Stomach (tissue), 9 donors: Measurements from ENCODE around the gene CCNG1. TPM values are rescaled to one million over a fixed set of nuclear protein-coding genes. Genes with fewer than 3 reads are reported as not detected.
"Not testable (repeated sequence)": the region's sequence is repeated elsewhere in the genome, so short reads cannot be mapped to it uniquely, and the experiment has no call there.

Experiments
- DNase-seq, 2 donors: peaks; one replicate each; pipeline versions ENCODE4 v3.0.0 to v3.0.0-alpha.2; 2013 to 2019
- H3K27ac ChIP-seq, 5 donors: fragments of 200-600 bp in 4 of 5; sonication (generic) in 4 of 5; one replicate each; pipeline ENCODE4 v1.5.1; 2013 to 2019; ENCODE audit warnings: mild to moderate bottlenecking in 1 of 5, moderate library complexity in 1 of 5
- H3K27me3 ChIP-seq, 3 donors: fragments of 200-600 bp; sonication (generic); one replicate each; pipeline ENCODE4 v1.5.1; 2017 to 2019; ENCODE audit warnings: mixed run types in 1 of 3
- H3K36me3 ChIP-seq, 4 donors: fragments of 200-600 bp; sonication (generic); 1 replicate in 3 of 4; 2 replicates in 1 of 4; pipeline ENCODE4 v1.5.1; 2016 to 2019
- H3K4me1 ChIP-seq, 4 donors: fragments of 200-600 bp; sonication (generic); one replicate each; pipeline ENCODE4 v1.5.1; 2016 to 2019
- H3K4me3 ChIP-seq, 4 donors: fragments of 200-600 bp; sonication (generic) in 3 of 4; one replicate each; pipeline ENCODE4 v1.5.1; 2016 to 2019; ENCODE audit warnings: mild to moderate bottlenecking in 1 of 4
- H3K9me3 ChIP-seq, 4 donors: fragments of 200-600 bp; sonication (generic); one replicate each; pipeline ENCODE4 v1.5.1; 2016 to 2019
- EP300 ChIP-seq: sonication (generic); formaldehyde crosslinking; IDR thresholded peaks from one replicate; pipeline ENCODE4 v1.6.1; 2017; ENCODE audit warnings: antibody characterized with exemption
- POLR2A ChIP-seq, 4 donors: fragments of 450-650 bp; IDR thresholded peaks; one replicate each; pipeline ENCODE4 v1.6.1; 2016; ENCODE audit warnings: antibody characterized with exemption in 4 of 4, control low read depth in 2 of 4, mild to moderate bottlenecking in 1 of 4, moderate library complexity in 1 of 4
- POLR2AphosphoS5 ChIP-seq, 3 donors: sonication (generic); formaldehyde crosslinking; IDR thresholded peaks; one replicate each; pipeline ENCODE4 v1.6.1; 2016; ENCODE audit warnings: antibody characterized with exemption in 3 of 3
- WGBS, 5 donors: extraction: QIAGEN DNeasy Blood & Tissue Kit in 3 of 5; methylation state at CpG; one replicate each; pipeline versions ENCODE4 v1.1.5 to v1.1.7; 2013 to 2018; 5-methylcytosine and 5-hydroxymethylcytosine counted together
- intact Hi-C: fragments of 100-400 bp; cut with DNase I; formaldehyde crosslinking; loops from one replicate; pipeline ENCODE4 v1.15.1; 2023; ENCODE audit warnings: low total_unique reads
- polyA plus RNA-seq, 3 donors: library from polyadenylated mRNA; stranded (reverse); fragments of 200-250 nt; gene quantifications; one replicate each; pipeline ENCODE4 v1.2.3, GENCODE V29; 2013
- total RNA-seq, 5 donors: library from RNA; depleted of rRNA; stranded (reverse); fragments of >200 nt; gene quantifications; one replicate each; pipeline versions ENCODE4 v1.1.0 to v1.2.3, GENCODE V29; 2014 to 2016
- TF ChIP-seq, protein P1 (sequence below), 7 experiments: fragments of 450-650 bp in 4 of 7; fragments of 200-600 bp in 3 of 7; sonication (generic) in 3 of 7; IDR thresholded peaks; one replicate each; pipeline ENCODE4 v1.5.1; 2016 to 2019; ENCODE audit warnings: antibody characterized with exemption in 7 of 7, control low read depth in 2 of 7, mild to moderate bottlenecking in 1 of 7
- donor health status: healthy with polysubstance abuse.
- donor health status: Bipolar disorder and iron deficiency.
- donor health status: healthy.

CCNG1 gene
- total and polyA plus RNA-seq, 8 donors, result 57.1 to 252 (median 127) TPM

DNA sequence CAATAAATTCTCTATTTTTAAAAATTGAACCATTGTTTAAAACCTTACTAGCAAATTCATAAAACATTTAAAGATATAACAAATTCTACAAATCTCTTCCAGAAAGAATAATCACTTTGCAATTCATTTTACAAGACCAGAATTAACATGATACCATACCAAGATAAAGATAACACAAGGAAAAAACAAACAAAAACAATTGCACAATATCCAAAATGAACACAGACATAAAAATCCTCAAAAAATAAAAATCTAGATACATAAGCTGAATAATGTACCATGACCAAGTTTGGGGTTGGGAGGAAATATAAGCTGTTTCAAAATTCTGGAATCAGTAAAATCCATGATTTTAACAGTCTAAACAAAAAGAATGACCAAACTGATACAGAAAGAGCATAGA is 11.1 kb downstream of the CCNG1 start:
- H3K36me3 ChIP-seq, result peaks cover 27 to 91% (median 86%) of the 10 kb centered on the region in 4 donors
- no peaks in the 10 kb centered on the region for H3K4me1 ChIP-seq
- H3K27ac ChIP-seq, result no peak overlapping the region
- no peaks in the 10 kb centered on the region for H3K9me3 ChIP-seq
- DNase-seq, result no peak
- H3K27me3 ChIP-seq, result no peaks in the 10 kb centered on the region
- intact Hi-C loops, result no loop called here
- no peak overlapping the region for H3K4me3 ChIP-seq
- TF ChIP-seq, protein P1, sequence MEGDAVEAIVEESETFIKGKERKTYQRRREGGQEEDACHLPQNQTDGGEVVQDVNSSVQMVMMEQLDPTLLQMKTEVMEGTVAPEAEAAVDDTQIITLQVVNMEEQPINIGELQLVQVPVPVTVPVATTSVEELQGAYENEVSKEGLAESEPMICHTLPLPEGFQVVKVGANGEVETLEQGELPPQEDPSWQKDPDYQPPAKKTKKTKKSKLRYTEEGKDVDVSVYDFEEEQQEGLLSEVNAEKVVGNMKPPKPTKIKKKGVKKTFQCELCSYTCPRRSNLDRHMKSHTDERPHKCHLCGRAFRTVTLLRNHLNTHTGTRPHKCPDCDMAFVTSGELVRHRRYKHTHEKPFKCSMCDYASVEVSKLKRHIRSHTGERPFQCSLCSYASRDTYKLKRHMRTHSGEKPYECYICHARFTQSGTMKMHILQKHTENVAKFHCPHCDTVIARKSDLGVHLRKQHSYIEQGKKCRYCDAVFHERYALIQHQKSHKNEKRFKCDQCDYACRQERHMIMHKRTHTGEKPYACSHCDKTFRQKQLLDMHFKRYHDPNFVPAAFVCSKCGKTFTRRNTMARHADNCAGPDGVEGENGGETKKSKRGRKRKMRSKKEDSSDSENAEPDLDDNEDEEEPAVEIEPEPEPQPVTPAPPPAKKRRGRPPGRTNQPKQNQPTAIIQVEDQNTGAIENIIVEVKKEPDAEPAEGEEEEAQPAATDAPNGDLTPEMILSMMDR (IDR thresholded peaks at IDR 0.05), result no peak
- TF ChIP-seq POLR2AphosphoS5 (IDR thresholded peaks at IDR 0.05) (no peak), EP300 (no peak), POLR2A (IDR thresholded peaks at IDR 0.05) (no peak)

DNA sequence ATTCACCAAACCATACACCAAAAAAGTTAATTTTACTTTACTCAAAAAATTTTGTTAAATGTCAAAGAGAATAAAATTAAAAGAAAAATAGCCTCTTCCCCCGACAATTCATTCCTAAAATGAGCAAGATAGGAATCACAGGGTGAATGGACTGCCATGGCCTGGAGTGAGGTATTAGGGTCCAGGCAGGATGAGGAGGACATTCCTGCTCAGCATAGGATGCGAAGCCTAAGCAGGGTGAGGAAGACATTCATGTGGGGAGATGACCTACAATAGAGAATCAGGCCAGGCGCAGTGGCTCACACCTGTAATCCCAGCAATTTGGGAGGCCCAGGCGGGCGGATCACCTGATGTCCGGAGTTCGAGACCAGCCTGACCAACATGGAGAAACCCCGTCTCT is 14.1 kb downstream of the CCNG1 start:
- intact Hi-C loops, result no loop called here
- Histone ChIP-seq H3K4me3 (no peak overlapping the region), H3K27me3 (no peaks in the 10 kb centered on the region), H3K9me3 (no peaks in the 10 kb centered on the region), H3K4me1 (no peaks in the 10 kb centered on the region), H3K36me3 (peaks cover 14 to 86% (median 84%) of the 10 kb centered on the region in 4 donors), H3K27ac (no peak overlapping the region)
- WGBS, 5 donors, result 91 to 98% (median 96%) methylated on average over 8 of the region's 8 CpGs
- TF ChIP-seq POLR2AphosphoS5 (IDR thresholded peaks at IDR 0.05), result no peak
- no peak for DNase-seq

DNA sequence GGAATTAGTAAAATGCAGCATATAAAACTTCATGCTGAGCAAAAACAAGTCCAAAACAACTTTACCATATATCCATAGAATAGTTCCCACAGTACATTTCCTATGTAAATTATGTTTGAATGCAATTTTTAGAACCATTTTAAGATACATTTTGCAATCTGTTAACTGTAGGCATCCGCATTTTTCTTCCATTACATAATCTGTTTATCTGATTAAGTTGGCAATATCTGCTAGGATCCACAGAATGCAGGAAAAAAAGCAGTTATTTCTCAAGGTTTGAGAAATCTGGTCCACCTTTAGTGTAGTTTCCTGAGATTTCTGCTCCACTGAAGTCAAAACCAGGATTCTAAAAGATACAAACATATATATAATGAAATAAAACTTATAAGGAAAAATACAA is 16.3 kb downstream of the CCNG1 start:
- Histone ChIP-seq H3K4me3 (no peak overlapping the region), H3K9me3 (no peaks in the 10 kb centered on the region), H3K27me3 (no peaks in the 10 kb centered on the region), H3K36me3 (peaks cover 3 to 65% (median 64%) of the 10 kb centered on the region in 4 donors), H3K4me1 (peaks cover 7 to 14% (median 10%) of the 10 kb centered on the region in 4 donors), H3K27ac (no peak overlapping the region)
- no peak for DNase-seq
- intact Hi-C loops, result no loop called here
- TF ChIP-seq POLR2AphosphoS5 (IDR thresholded peaks at IDR 0.05) (no peak), POLR2A (IDR thresholded peaks at IDR 0.05) (no peak), EP300 (no peak)
- TF ChIP-seq, protein P1 (IDR thresholded peaks at IDR 0.05), result no peak
- 66 to 80% (median 77%) methylated on average over 1 of the region's 1 CpG for WGBS, 5 donors

DNA sequence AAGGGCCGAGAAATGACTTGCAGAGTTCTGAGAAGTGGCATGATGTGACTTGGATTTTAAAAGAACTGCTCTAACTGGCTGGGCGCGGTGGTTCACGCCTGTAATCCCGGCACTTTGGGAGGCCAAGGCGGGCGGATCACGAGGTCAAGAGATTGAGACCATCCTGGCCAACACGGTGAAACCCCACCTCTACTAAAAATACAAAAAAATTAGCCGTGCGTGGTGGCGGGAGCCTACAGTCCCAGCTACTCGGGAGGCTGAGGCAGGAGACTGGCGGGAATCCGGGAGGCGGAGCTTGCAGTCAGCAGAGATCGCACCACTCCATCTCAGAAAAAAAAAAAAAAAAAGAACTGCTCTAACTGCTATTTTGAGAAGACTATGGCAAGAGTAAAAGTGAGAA is 18.0 kb downstream of the CCNG1 start:
- H3K4me1 ChIP-seq, result peaks cover 13 to 21% (median 16%) of the 10 kb centered on the region in 4 donors
- 94 to 98% (median 95%) methylated on average over 17 of the region's 17 CpGs for WGBS, 5 donors
- H3K27me3 ChIP-seq, DNase-seq, H3K9me3 ChIP-seq, H3K4me3 ChIP-seq, intact Hi-C loops, H3K27ac ChIP-seq: not testable (repeated sequence)
- peaks cover 0 to 55% (median 49%) of the 10 kb centered on the region in 4 donors for H3K36me3 ChIP-seq

DNA sequence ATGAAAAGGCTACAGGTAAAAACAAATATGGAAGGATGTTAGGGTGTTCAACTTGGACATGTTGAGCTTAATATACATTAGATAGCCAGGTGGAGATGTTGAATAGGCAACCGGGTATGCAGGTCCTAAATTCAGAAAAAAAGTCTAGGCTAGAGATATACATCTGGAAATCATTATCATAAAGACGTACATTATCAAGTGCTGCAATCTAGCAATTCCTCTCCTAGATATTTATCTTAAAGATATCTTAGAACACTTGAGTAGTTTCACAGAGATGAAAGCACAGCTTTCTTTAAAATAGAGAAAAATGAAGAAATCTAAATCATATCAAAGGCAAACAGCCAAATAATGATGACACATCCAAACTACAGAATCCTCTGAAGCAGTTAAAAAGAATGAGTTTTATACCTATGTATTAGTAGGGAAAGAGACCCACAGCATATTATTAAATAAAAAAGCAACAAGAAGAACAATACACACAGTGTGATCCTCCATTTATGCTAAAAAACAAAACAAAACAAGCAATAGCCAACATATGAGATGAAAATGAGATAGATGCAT is 18.7 kb downstream of the CCNG1 start:
- TF ChIP-seq POLR2AphosphoS5 (IDR thresholded peaks at IDR 0.05) (no peak), EP300 (no peak)
- TF ChIP-seq, protein P1 (IDR thresholded peaks at IDR 0.05), result no peak
- peaks cover 13 to 27% (median 22%) of the 10 kb centered on the region in 4 donors for H3K4me1 ChIP-seq
- DNase-seq, result no peak
- H3K4me3 ChIP-seq, result no peak overlapping the region
- H3K27me3 ChIP-seq, result no peaks in the 10 kb centered on the region
- H3K36me3 ChIP-seq, result peaks cover 0 to 48% (median 44%) of the 10 kb centered on the region in 4 donors
- no peaks in the 10 kb centered on the region for H3K9me3 ChIP-seq
- 87 to 95% (median 93%) methylated on average over 2 of the region's 2 CpGs for WGBS, 5 donors
- intact Hi-C loops, result no loop called here
- H3K27ac ChIP-seq, result no peak overlapping the region
